ENCODE results near the gene DLL4.

DNA sequence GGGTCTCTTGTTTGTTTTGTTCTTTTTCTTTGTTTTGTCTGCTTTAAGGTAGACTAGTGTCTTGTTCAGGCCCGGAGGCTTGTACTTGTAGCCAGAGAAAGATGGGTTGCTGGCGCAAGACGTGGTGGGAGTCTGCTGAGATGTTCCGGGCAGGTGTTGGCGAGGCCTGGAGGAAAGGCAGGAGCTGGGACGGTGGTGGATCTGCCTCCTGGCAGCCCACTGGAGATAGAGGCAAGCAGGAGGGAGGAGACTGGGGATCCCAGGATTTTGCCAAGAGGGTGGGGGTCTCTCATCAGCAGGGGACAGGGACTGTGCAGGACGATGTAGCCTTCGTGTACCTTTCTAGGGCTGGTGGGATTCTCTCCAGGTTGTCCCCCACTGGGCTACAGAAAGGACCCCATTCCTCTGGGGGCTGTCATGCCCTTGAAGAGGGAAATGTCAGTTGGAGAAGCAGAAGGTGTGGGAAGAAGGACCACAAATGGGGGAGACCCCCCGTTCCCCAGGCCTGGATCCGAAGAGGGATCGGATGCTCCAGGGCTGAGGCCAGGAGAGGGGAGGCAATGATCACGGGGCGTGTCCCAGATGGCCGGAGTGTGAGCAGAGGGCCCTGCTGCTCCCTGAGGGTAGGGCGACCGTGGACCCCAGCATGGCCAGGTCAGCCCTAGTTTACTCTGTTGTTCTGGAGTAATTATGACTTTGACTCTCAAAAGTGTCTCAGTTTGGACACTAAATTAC, 31.2 kb downstream of the DLL4 start:
- no peak for TF ChIP-seq EZH2 (IDR thresholded peaks at IDR 0.05; ENCODE audit: borderline replicate concordance)
- TF ChIP-seq, protein P1, sequence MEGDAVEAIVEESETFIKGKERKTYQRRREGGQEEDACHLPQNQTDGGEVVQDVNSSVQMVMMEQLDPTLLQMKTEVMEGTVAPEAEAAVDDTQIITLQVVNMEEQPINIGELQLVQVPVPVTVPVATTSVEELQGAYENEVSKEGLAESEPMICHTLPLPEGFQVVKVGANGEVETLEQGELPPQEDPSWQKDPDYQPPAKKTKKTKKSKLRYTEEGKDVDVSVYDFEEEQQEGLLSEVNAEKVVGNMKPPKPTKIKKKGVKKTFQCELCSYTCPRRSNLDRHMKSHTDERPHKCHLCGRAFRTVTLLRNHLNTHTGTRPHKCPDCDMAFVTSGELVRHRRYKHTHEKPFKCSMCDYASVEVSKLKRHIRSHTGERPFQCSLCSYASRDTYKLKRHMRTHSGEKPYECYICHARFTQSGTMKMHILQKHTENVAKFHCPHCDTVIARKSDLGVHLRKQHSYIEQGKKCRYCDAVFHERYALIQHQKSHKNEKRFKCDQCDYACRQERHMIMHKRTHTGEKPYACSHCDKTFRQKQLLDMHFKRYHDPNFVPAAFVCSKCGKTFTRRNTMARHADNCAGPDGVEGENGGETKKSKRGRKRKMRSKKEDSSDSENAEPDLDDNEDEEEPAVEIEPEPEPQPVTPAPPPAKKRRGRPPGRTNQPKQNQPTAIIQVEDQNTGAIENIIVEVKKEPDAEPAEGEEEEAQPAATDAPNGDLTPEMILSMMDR (IDR thresholded peaks at IDR 0.05; ENCODE audit: poor library complexity), result no peak
